ENCODE measurements around the gene DOCK10.

The DOCK10 gene

GRCh38 chr2:224869601-224870233 lies 172.6 kb downstream of the DOCK10 start:
- DNase-seq, result no peak

DNA sequence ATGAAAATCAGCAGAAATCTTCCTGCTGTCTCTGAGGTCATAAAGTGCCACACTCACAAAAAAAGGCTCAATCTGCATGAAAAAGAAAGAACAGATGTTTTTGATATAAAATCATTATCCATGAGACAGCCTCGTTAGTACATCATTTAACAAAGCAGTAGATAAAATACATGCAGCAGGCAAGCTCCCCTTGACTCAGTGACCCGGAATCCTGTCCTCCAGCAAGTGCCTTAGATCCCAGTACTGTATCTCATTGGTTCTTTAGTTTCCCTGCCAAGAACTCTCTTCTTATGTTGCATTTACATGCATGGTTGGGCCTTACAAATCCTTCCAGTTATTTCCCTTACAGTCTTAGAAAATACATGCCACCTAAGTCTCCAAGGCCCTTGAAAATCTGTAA lies 177.3 kb downstream of the DOCK10 start:
- no peak for DNase-seq

- DNase-seq, result no peak
Measured at GRCh38 chr2:224861266-224861665, 181.0 kb downstream of the DOCK10 start.

DNA sequence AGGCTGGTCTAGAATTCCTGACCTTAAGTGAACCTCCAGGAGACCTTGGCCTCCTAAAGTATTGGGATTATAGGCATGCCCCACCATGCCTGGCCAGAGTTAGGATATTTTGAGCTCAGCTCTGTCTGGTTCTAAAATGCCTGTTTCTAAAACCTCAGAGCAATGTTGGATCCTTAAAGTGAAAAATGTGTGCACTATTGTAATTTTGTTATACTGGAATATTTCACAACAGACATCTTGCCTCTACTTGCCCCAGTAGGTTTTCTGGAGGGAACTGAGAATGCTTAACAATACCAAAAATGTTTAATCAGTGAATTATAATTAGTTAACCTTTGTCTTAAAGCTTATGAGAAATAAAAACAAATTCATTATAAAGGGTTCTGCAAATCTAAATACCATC lies 181.5 kb downstream of the DOCK10 start:
- no peak for DNase-seq

DNA sequence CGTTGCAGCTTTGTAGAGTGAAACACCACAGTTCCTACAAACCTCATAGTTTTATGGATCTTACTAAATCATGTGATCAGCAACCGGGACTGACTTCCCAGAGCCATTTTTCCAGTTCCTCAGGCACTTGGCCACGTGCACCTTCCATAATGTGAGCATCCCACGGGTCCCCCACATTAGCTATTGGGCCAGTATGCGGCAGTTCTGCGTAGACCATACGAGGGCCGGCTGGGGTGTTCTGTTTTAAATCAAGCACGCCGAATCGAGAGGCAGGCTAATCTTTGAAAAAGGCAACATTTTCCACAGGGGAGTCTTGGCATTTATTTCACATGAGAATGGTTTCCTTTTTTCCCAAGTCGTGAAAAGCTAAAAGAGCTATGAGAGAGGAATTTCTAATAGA lies 190.5 kb downstream of the DOCK10 start:
- no peak for DNase-seq

DNA sequence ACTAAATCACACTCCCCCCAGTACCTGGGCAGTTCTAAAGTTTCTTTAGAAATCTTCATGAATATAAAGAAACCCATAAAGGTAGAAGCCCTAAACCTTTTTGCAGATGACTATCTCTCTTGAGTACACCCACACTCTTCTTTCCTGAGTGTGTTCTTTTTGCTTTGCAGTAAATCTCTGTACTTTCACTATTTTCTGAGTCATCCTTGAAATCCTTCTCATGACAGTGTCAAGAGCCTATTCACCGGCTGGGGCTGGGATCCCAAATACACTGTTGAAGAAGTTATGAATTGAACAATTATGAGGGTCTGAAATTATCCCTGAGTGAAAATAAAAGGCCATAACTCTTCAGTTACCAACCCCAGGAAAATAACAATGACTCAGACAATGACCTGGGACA lies 192.2 kb downstream of the DOCK10 start:
- DNase-seq, result no peak

GRCh38 chr2:224849264-224849663 lies 193.0 kb downstream of the DOCK10 start:
- no peak for DNase-seq

GRCh38 chr2:224847961-224848850 lies 194.1 kb downstream of the DOCK10 start:
- no peak for DNase-seq

DNA sequence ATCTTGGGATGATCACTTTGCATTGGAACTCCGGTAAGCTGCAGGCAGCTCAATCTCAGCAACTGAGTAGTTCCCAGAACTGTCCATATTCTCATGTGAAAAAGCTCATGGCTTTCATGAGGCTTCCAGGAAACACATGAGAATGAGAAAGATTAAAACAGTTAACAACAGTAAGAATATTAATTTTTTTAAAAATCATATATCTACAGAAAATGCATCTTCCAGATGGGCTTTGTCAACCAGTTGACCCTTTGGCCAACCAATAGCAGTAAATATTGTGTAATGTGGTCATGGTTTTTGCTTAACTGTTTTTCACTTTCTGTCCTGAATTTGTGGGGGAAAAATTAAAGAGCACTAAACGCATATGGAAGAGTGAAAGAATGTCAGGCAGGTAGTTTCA lies 194.9 kb downstream of the DOCK10 start:
- no peak for DNase-seq

DNA sequence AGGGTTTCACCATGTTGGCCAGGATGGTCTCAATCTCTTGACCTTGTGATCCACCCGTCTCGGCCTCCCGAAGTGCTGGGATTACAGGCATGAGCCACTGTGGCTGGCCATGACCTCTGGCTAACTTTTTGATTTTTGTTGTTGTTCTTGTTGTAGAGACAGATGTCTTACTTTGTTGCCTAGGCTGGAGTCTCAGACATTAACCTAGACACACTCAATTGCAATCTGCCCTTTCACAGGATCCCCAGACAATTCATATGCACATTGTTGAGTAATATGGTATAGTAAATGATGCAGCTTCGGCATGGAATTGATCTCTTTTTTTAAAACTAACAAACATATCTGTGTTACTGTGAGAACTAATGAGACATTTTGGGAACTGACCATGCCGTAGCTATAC lies 195.6 kb downstream of the DOCK10 start:
- DNase-seq, result no peak

DNA sequence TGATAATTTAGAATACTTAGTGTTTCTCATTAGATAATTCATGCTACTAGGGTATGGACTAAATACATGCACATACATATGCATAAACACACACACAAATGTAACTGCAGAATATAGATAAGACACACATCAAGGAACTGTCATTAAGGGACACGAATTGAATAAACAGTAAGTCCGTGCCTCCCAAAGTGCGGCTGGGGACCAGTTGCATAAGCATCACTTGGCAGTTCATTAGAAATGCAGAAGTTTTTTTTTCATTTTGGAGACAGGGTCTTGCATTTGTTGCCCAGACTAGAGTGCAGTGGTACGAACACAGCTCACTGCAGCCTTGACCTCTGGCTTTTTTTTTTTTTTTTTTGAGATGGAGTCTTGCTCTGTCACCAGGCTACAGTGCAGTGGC lies 196.1 kb downstream of the DOCK10 start:
- DNase-seq, result no peak

DNA sequence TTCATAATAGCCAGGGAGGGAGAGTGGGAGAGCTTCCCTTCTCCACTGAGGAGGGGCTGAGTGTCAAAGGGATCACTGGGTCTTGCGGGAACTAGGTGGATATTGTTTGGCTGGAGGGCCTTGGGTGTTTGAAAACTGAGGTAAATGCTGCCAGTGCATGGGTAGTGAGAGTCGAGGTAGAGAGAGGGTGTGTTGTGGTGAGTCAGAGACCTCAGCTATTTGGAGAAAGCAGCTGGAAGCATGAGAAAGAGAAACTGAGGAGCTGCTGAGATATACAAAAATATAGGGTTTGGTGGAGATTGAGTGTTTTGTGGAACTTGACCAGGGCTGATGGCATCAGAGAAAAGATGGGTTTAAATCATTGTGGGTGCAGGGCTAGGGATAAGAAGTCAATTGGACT lies 199.1 kb downstream of the DOCK10 start:
- no peak for DNase-seq

DNA sequence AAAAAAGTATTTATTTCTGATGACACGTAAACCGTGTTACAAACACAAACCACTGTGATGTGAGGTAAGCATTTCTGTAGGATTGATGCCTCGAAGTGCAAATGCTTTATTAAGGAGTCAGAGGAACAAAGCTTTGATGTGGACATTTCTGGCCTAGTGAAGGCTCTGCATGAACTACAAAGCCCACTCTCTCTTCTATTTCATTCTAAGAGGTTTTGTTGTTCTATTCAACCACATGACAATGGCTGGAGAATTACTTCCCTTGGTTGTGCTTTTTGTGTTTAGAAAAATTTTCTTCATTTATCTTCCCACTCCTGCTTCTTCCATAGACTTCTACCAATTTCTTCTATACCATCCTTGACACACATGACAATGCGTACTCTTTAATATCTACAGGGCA lies 200.4 kb downstream of the DOCK10 start:
- no peak for DNase-seq

DNA sequence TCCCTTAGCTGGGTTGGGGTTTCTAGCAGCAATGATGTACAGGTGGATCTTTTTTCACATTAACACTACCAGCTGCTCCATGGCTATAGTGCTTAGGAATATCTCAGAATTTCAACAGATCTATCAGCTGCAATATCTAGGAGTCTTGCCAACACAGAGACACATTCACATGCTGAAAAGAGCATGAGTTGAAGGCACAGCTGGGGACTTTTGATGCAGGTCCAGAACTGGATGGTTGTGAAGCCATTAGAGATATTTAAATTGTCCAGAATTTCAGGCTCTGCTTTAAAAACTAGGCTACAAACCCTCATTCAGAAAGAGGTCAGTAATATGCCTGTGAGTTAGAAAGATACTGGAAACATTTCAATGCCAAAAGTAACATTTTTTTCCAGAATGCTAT lies 203.9 kb downstream of the DOCK10 start:
- no peak for DNase-seq

- DNase-seq, result no peak
Measured at GRCh38 chr2:224837558-224837957, 204.7 kb downstream of the DOCK10 start.

DNA sequence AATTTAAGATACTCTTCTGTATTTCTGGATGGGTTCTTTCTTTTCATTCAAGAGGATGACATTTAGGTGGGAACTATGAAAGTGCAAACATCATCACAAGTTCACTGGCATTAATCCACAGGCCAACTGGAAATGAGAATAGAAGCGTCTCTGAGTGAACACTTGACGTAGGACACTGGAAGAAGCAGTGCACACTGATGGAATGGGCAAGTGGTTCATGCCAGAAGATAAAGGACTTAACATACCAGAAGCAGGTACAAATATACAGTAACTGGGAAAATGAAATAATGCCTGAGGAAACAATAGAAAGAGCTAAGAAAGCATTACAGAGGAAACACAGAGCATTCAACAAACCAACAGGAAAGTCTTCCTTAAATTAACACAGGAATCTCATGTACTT lies 205.2 kb downstream of the DOCK10 start:
- DNase-seq, result no peak

GRCh38 chr2:224836263-224836662 lies 206.0 kb downstream of the DOCK10 start:
- DNase-seq, result no peak

DNA sequence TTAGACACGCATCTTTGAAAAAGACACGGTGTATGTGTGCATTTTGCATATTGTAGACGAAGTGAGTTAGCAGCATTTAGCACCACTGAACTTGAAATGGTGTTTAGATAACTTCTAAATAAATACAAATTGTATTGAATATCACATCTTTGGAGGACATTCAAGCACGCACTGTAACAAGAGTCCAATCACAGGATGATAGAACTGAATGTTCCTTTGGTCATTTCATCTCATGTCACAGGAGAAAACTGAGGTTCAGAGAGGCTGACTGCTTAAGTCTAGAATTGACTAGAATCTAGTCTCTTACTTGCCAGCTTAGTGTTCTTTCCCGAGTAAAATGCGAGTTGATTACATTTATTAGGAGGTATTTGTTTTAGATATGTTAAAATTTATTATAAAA lies 206.9 kb downstream of the DOCK10 start:
- no peak for DNase-seq

GRCh38 chr2:224833986-224834385 lies 208.3 kb downstream of the DOCK10 start:
- no peak for DNase-seq

DNA sequence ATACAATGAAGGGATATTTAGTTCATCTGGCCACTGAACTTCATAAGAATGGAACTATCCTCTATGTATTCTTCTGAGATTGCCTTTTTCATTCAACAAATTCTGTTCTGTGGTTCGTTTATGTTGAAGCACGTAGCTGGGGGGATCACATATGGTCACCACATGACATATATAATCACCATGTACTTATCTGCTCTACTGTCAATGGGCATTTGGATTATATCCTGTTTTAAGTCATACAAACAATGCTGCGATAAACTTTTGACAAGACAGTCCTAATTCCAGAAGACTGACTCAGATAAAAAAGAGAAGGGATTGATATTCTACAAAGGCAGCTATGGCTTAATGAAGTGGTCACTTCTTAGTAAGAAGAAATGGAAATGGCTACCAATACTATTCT lies 210.1 kb downstream of the DOCK10 start:
- no peak for DNase-seq

DNA sequence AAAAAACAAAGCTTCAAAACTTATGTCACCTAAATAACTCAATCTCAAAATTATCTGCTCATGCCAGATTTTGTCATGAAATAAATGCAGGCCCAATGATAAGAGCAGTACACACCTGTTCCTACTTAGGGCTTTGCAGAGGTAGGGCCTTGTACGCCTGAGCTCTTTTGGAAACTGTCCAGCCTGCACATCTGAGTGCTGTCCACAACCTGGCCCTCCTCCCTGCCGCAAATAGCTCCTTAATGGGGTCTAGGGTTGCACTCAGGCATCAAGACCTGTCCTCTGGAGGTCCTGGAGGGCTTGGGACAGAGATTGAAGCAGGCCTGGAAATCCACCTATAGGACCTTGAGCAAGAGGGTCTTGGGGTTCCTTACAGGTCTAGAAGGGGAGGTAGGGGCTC lies 210.7 kb downstream of the DOCK10 start:
- DNase-seq, result no peak

DNA sequence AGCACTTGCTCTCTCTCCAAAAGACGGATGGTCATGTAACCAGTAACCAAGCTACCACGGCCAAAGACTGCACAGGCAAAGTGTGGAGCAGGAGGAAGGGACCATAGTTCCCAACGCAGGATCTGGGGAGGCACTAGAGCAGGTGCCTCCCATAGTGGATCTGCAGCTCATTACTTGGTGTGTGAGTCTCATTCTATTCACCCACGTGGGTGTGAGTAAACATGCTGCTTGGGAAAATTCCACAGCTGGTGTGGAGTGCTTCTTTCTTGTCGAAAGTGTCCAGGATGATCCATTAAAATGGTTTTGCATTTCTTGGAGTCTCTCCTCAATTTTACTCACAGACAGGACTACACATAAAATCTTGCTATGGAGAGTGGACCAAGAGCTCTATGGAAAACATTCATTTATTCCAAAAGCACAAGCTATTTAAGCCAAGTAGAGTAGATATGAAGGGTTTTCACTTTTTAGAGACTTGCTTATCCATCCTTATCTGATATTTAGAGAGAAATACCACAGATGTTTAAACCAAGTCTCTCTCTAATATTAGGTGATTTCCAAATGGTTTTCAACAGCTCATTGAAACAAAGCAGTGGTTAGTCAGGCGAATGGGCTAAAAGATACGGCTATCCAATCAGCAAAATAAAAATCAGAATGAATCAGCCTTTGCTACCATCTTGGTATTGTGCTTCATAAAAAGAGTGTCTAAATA lies 221.8 kb downstream of the DOCK10 start:
- DNase-seq, result no peak

DNA sequence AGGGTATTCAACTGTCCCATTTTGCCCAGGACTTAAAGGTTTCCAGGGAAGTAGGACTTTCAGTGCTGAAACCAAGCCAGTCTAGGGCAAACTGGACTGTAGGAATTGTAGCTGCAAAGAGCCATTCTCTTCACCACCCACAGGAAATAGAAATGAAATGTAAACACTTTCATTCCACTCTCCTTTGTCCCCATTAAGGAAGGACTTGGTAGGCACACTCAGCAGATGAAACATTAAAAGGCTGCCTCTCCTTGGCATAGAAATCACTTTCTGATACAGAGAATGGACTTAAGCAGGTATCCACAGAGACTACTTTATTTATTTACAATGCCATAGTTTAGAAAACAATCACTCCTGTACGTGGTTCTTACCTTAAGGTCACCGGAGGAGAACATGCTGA lies 223.2 kb downstream of the DOCK10 start:
- DNase-seq, result no peak

GRCh38 chr2:224817676-224818075 lies 224.6 kb downstream of the DOCK10 start:
- DNase-seq, result no peak
